Mesenteric fat pad (tissue), 1 donor: ENCODE data around the gene WNT9A. TPM values are rescaled to one million over a fixed set of nuclear protein-coding genes. Genes with fewer than 3 reads are reported as not detected.

Experiments
- DNase-seq: peaks from one replicate; pipeline ENCODE4 v3.0.0-alpha.2; 2020; ENCODE audit warnings: low spot score
- total RNA-seq: library from RNA; stranded (reverse); fragmentation: NEBNext Ultra II Directional; extraction: Animal tissue kit (Norgen Biotek cat#: 25700); gene quantifications from one replicate; pipeline ENCODE4 v1.2.1, GENCODE V29; 2021
- donor health status: DM: yes; HTN: yes; CAD: no.

WNT9A gene
- total RNA-seq, 1 donor from 2014 or later: 1.3 TPM

DNA sequence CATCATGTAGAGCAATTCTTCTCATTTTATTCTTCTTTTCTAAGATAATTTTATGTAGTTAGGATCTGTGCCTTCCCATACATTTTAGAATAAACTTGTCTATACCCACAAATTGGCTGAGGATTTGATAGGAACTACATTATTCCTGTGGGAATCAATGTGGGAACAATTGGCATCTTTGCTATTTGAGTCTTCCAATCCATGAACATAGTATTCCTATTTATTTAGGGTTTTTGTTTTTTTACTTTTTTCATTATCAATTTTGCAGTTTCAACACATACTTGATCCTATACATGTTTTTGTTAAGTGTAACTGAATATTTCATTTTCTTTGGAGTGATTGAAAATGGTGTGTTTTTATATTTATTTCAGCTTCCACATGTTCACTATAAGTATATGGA, 8.1 kb upstream of the WNT9A start:
- DNase-seq: no peak

DNA sequence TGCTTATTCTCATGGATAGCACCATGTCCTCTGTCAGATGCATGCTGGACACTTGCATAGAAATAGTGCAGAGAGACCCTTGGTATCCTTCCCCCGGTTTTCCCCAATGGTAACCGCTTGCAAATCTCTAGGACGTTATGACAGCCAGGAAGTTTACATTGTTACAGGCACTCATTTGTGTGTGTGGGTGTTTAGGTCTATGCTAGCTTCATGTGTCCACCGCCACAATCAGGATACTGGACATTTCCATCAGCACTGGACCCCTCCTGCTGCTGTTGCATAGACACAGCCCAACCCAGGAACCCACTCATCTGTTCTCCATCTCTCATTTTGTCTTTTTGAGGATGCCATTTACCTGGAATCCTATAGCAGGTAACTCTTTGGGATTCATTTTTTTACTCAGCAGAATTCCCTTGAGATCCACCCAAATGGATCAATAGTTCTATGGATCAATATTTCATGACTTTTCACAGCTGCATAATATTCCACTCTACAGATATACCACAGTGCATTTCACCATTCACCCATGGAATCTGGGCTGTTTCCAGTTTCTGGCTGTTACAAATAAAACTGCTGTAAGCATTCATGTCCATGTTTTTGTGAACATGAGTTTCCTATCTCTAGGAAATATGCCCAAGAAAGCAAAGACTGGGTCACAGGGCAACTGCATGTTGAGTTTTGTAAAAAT, 6.6 kb upstream of the WNT9A start:
- DNase-seq: no peak

- DNase-seq: no peak
Measured at GRCh38 chr1:227953022-227953412, 5.3 kb upstream of the WNT9A start.

DNA sequence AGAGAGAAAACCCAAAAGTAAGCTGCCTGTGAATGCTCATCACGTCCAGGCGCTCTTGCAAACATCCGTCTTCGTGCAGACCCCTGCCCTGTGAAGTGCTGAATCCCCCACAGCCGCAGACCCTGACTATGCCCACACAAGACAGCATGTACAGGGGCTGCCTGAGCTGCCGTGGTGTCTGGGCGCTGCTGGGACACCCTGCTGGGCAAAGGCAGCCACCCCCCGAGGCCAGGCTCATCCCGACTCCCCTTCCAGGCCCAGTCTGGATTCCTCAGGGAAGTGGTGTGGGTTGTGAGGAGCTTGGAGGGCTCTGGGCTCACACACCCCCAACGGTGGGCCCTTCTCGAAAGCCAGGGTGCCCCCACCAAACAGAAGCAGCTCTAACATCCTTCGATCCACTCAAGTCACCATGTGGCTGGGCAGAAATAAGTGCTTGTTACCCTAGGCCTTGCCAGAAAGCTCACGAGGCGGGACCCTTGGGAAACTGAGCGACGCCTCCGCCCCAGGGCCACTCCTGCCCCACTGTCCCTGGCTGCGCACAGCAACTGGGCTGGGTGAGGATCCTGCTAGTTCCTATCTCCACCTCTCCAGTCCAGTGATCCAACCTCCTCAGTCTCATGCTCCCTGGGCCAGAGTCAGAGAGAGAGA, 4.8 kb upstream of the WNT9A start:
- DNase-seq: peak; percentile 87

DNA sequence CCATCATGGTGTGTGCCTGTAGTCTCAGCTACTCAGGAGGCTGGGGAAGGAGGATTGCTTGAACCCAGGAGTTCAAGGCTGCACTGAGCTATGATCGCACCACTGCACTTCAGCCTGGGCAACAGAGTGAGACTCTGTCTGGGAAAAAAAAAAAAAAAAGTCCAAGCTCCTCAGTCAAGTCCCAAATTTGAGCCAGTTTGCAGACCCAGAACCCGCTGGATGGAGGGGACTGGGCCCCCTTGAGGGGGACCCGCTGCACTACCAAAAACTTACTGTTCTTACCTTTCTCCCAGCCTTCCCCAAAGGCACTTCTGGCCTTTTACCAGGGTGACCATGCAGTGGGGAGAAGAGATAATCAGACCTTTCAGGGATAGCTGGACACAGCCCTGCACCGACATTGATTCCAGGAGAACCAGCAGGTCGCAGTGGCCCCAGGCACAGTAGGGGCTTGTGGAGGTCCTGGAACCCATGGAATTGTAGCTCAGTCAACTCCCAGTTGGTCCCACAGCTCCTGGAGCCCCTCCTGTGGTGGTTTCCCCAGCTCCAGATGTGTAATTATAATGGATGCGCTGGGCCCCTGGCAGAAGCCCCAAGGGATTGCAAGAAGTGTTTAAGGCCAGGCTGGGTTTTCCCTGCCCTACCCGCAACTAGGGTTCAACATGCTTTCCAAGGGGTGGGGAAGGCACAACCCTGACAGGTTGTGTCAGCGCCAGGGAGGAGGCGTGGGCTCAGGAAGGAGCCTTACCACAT, 4.1 kb upstream of the WNT9A start:
- DNase-seq: peak; percentile 72

DNA sequence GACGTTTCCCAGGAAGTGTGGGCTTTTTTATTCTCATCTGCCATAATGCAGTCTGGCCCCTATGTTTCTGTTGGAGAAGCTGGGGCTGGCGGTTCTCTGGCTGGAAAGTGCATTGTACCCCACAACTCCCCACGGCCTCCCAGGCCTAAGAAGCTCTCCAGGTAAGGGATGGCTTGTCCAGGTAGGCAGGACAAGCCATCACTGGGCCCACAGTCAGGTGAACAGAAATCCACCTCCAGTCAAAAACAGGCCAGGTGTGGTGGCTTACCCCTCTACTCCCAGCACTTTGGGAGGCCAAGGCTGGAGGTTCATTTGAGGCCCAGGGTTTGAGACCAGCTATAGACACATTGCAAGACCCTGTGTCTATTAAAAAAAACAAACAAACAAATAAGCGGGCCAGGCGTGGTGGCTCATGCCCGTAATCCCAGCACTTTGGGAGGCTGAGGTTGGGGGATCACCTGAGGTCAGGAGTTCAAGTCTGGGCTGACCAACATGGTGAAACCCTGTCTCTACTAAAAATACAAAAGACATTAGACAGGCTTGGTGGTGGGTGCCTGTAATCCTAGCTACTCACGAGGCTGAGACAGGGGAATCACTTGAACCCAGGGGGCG, 3.1 kb upstream of the WNT9A start:
- DNase-seq: peak; percentile 49

- DNase-seq: peak; percentile 84
Measured at GRCh38 chr1:227949954-227950734, 2.4 kb upstream of the WNT9A start.

DNA sequence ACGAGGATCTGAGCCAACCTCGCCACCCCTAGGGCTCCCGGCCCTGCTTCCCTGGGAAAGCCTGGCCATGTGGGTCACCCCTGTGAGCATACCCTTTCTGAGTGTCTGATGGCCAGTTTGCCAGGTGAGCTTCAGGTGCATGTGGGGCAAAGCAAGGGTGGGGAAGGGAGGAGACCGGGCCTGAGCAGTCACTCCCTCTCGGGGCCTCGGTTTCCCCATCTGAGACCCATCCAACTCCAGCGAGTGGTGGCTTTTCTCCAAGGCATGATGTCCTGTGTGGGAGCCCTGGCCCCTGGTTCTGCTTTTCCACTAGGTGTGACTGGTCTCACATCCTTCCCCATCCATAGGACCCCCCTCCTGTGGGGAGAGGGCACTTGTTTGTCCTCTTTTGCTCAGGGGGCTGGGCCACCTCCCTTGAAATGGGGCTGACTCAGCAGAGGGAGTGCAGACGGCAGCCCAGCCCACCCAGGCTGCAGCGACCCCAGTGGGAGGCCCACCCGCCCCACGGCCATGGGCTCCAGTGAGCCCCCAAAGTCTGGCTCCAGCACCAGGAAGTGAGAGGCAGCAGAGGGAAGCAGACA, 1.7 kb upstream of the WNT9A start:
- peak; percentile 60 for DNase-seq

DNA sequence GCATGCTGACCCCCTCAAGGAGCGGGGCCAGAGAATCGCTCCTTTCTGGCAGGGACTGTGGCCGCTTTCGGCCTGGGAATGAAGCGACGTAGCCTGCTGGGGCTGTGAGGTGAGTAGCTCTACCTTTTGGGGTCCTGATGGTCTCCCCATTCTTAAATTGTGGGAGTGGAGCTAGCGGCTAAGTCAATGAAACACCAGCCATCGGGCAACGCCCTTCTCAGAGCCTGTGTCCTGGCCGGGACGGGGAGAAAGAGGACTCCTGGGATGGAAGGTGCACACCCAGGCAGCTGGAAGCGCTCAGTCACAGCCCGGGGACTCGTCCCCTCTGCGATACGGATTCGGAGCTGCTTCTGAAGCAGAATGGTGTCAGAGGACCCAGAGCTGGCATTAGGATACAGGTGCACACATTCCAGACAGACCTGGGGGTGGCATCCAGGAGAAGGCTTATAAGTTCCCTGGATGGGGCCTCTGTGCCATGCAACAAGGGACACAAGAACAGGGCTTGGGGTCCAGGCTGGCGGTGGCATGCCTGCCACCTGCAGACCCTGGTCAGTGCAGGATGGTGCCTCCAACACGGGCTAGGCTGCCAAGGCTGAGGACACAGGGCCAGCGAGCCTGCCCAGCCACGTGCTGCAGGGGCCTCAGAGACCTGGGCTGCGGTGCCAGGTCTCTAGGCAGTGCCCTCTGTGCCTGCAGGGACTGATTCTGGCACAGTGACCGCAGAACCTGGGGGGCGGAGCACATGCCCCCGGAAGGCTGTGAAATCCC, 945 bp upstream of the WNT9A start:
- DNase-seq: peak; percentile 84

DNA sequence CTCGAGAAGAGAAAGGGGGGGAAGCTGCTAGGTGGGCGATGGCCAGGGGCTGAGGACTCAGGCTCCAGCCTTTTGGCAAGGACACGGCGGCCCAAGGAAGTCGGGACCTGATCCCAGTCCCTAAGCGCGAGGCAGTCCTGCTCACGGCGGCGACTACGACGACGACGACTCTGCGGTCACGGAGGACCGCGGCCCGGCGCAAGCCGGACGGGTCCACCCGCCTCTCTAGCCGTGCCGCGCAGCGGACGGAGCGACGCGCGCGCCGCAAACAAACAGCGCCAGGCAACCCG, 401 bp downstream of the WNT9A start:
- no peak for DNase-seq

GRCh38 chr1:227946624-227947385, 927 bp downstream of the WNT9A start:
- DNase-seq: peak; percentile 93

DNA sequence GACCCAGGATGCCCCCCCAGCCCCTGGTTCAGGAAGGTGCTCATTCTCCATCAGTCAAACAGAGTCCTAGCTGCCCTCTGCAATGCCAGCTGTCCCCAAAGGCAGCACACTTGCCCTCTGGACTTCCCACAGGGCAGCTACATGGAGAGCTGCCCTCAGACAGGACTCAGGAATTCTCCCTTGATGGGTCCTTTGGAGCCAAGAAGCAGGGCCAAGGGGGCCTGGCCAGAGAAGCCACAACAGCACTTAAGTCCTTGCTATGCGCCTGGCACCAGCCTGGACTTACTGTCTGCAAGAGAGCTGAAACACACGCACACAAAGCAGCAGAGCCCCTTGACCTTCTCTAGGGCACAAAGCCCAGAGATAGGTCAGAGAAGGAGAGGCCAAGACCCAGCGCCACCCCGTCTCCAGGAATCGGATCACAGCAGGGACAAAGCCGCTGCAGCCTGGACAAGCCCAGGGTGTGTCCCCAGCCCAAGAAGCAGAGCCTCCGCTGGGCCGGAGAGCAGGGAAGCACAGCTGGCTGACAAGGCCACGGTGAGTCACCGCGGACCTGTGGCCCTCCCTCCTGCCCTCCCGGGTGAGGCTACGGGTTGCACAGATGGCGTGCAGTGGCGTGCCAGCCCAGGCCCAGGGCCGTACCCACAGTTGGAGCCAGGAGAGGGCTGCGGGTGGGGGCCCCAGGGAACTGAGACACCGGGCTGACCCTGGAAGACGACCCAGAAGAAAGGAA, 1.7 kb downstream of the WNT9A start:
- peak; percentile 90 for DNase-seq

DNA sequence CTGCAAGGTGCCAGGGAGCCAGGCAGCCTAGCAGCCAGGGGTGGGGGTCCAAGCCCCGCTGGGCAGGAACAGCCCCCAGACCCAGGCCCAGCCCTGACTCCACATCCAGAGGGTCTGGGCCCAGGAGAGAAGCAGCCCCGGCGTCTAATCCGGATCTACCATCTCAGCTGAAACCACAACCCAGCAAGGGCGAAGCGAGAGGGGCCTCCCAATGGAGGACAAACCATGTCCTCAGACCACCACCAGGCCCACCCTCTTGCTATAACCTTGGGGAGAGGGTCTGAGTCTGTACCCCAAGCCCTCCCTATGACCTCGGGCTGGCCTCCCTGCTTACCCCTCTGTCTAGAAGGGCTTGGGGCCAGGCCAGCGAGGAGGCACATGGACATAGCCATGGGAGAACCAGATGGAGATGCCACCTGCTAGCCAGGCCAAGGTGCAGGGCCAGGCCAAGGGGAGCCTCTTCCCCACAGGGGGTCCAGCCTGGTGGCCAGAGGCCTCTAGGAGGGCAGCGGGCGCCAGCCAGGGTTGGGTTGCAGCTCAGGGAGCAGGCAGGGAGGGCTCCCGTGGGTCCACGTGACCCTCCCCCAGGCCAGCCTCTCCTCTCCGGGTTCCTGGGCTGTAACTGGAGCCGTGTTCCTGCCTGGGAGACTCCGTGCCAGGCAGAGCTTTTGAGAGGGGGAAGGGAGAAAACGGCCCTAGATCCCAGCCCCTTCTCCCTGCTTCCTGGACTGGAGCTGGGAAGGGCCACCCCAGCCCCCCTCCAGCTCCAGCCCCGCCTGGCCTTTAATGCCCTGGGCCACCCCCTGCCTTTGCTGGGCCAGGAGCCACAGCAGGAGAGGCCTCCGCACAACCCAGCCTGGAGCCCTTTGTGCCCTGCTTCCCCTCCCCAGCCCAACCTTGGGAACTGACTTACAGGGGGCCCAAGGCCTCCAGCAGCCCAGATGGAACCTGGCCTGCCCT, 2.5 kb downstream of the WNT9A start:
- peak; percentile 76 for DNase-seq

GRCh38 chr1:227944090-227944930, 3.4 kb downstream of the WNT9A start:
- peak; percentile 86 for DNase-seq

DNA sequence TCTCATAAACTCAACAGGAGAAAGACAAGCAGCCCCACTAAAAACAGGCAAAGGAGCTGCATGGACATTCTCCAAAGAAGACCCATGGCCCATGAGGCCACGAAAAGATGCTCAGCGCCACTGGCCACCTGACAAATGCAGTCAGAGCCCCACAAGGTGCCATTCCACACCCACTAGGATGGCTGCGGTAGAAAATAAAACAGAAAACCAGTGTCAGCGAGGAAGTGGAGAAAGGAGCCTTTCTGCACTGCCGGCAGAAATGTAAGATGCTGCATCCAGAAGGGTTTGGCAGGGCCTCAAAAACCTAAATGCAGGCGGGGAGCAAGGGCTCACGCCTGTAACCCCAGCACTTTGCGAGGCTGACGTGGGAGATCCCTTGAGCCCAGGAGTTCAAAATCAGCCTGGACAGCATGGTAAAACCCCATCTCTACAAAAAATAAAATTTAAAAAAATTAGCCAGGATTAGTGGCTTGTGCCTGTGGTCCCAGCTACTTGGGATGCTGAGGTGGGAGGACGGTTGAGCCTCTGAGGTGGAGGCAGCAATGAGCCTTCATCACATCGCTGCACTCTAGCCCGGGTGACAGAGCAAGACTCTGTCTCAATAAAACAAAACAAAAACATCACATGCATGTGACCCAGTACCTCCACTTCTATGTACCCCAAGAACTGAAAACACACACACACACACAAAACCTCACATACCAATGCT, 4.2 kb downstream of the WNT9A start:
- DNase-seq: peak; percentile 59

- peak; percentile 85 for DNase-seq
Measured at GRCh38 chr1:227942716-227943261, 4.9 kb downstream of the WNT9A start.
